Hepatocyte (in vitro differentiated cells): Measurements from ENCODE around the gene MYOF. TPM values are rescaled to one million over a fixed set of nuclear protein-coding genes. Genes with fewer than 3 reads are reported as not detected.

ENCODE experiments used
- DNase-seq: peaks from one replicate; pipeline ENCODE4 v3.0.0-alpha.2; 2016; ENCODE audit warnings: low spot score
- H2AFZ ChIP-seq: fragments of 200-600 bp; sonication (generic); 2 replicates; pipeline ENCODE4 v1.6.0; 2016; ENCODE audit warnings: antibody characterized with exemption, mild to moderate bottlenecking
- H3K27ac ChIP-seq: fragments of 200-600 bp; sonication (generic); 2 replicates; pipeline ENCODE4 v1.5.1; 2016; ENCODE audit warnings: mild to moderate bottlenecking
- H3K27me3 ChIP-seq: fragments of 200-600 bp; sonication (generic); 2 replicates; pipeline ENCODE4 v1.6.1; 2016
- H3K36me3 ChIP-seq: fragments of 200-600 bp; sonication (generic); replicated peaks from 2 replicates; pipeline ENCODE4 v1.5.1; 2016; ENCODE audit warnings: low read depth; ENCODE audit not compliant: insufficient read depth
- H3K4me1 ChIP-seq: fragments of 200-600 bp; sonication (generic); 2 replicates; pipeline ENCODE4 v1.5.1; 2016; ENCODE audit warnings: mild to moderate bottlenecking, moderate library complexity; ENCODE audit not compliant: insufficient read depth
- H3K4me2 ChIP-seq: fragments of 200-600 bp; sonication (generic); 2 replicates; pipeline ENCODE4 v1.6.0; 2016
- H3K4me3 ChIP-seq: fragments of 200-600 bp; sonication (generic); 2 replicates; pipeline ENCODE4 v1.5.1; 2016; ENCODE audit warnings: mild to moderate bottlenecking
- H3K79me2 ChIP-seq: fragments of 200-600 bp; sonication (generic); 2 replicates; pipeline ENCODE4 v1.6.0; 2017; ENCODE audit warnings: mild to moderate bottlenecking
- H3K9me2 ChIP-seq: fragments of 200-600 bp; sonication (generic); replicated peaks from 2 replicates; pipeline ENCODE4 v1.6.0; 2017; ENCODE audit warnings: mild to moderate bottlenecking; ENCODE audit not compliant: insufficient read depth
- H3K9me3 ChIP-seq: fragments of 200-600 bp; sonication (generic); 2 replicates; pipeline ENCODE4 v1.5.1; 2016; ENCODE audit warnings: low read depth, mild to moderate bottlenecking
- H4K20me1 ChIP-seq: fragments of 200-600 bp; sonication (generic); 2 replicates; pipeline ENCODE4 v1.6.0; 2016; ENCODE audit warnings: mild to moderate bottlenecking; ENCODE audit not compliant: insufficient read depth, poor library complexity, severe bottlenecking
- EZH2 ChIP-seq: fragments of 200-600 bp; sonication (generic); IDR thresholded peaks from 2 replicates; pipeline ENCODE4 v1.6.1; 2016; ENCODE audit warnings: antibody characterized with exemption, mild to moderate bottlenecking, borderline replicate concordance
- EZH2phosphoT487 ChIP-seq: fragments of 200-600 bp; sonication (generic); IDR thresholded peaks from one replicate; pipeline ENCODE4 v1.6.1; 2018; ENCODE audit warnings: antibody characterized with exemption, mild to moderate bottlenecking, low read depth, moderate library complexity; ENCODE audit not compliant: unreplicated experiment, severe bottlenecking
- WGBS: methylation state at CpG from one replicate; pipeline ENCODE4 v1.1.6; 2016; ENCODE audit warnings: low lambda C conversion rate; ENCODE audit errors: missing lambda C conversion rate; 5-methylcytosine and 5-hydroxymethylcytosine counted together
- polyA plus RNA-seq: library from polyadenylated mRNA; unstranded; fragments of >200 nt; fragmentation: Nextera tagmentation; extraction: Ambion mirVana; gene quantifications from 2 replicates; pipeline ENCODE4 v1.2.1, GENCODE V29; 2016
- total RNA-seq: library from RNA; depleted of rRNA; stranded (reverse); fragments of >200 nt; gene quantifications from 2 replicates; pipeline ENCODE4 v1.2.3, GENCODE V29; 2014
- TF ChIP-seq, protein P1 (sequence below): fragments of 200-600 bp; sonication (generic); IDR thresholded peaks from 2 replicates; pipeline ENCODE4 v1.5.1; 2016; ENCODE audit warnings: antibody characterized with exemption, mild to moderate bottlenecking; ENCODE audit not compliant: poor library complexity

Gene MYOF
- total and polyA plus RNA-seq, 2 experiments from 2014 or later = 16.6 to 47.9 TPM

DNA sequence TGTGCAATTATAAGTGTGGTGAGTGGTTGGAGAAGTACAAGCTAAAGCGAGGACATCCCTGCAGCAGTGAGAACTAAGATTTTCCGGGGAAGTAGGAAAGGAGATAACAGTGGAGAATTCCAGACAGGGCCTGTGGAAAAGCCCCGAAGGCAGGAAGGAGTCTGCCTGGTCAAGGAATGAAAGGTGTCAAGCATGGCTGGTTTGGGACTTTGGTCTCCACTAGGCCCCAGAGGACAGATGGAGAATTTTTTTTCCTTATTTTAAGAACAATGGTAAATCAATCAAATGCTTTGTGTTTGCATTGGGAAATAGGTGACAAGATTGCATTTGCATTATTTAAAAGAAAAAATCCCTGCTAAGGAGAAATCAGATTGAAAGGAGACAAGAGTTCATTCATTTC is 11.0 kb upstream of the MYOF start:
- Histone ChIP-seq H4K20me1 (no peaks in the 10 kb centered on the region), H3K27ac (no peak overlapping the region), H3K4me3 (no peak overlapping the region), H3K36me3 (no peaks in the 10 kb centered on the region), H3K9me2 (no peaks in the 10 kb centered on the region), H2AFZ (no peak overlapping the region), H3K4me2 (no peak overlapping the region), H3K27me3 (peaks cover 4% of the 10 kb centered on the region), H3K4me1 (no peaks in the 10 kb centered on the region), H3K9me3 (no peaks in the 10 kb centered on the region), H3K79me2 (peaks cover 6% of the 10 kb centered on the region)
- 44% methylated on average over 3 of the region's 3 CpGs for WGBS
- no peak for TF ChIP-seq EZH2phosphoT487
- TF ChIP-seq, protein P1, sequence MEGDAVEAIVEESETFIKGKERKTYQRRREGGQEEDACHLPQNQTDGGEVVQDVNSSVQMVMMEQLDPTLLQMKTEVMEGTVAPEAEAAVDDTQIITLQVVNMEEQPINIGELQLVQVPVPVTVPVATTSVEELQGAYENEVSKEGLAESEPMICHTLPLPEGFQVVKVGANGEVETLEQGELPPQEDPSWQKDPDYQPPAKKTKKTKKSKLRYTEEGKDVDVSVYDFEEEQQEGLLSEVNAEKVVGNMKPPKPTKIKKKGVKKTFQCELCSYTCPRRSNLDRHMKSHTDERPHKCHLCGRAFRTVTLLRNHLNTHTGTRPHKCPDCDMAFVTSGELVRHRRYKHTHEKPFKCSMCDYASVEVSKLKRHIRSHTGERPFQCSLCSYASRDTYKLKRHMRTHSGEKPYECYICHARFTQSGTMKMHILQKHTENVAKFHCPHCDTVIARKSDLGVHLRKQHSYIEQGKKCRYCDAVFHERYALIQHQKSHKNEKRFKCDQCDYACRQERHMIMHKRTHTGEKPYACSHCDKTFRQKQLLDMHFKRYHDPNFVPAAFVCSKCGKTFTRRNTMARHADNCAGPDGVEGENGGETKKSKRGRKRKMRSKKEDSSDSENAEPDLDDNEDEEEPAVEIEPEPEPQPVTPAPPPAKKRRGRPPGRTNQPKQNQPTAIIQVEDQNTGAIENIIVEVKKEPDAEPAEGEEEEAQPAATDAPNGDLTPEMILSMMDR = no peak
- TF ChIP-seq EZH2 = no peak
- DNase-seq = no peak

DNA sequence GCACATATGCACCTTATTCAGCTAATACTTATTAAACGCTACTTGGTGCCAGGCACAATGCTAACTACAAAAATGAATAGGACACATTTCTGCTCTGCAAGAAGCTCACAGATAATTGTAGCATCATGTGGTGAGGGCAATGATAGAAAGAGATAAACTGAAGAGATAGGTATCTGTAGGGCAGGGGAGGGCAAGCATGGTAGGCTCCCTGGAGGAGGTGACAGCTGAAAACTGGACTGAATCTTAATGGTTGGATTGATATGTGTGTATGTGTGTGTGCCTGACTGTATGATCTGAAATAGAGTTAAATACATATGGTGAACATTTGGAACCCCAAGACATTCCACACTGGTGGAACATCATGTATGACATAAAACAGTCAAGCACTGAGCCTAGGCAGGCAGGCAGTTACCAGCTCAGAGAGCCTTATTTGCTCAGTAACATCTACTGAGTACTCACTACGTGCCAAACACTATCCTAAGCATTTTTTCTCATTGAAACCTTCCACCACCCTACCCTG is 9.5 kb upstream of the MYOF start:
- H3K4me3 ChIP-seq = no peak overlapping the region
- H3K27ac ChIP-seq = no peak overlapping the region
- no peak for DNase-seq
- H3K79me2 ChIP-seq = no peaks in the 10 kb centered on the region
- no peaks in the 10 kb centered on the region for H4K20me1 ChIP-seq
- no peak overlapping the region for H2AFZ ChIP-seq
- no peaks in the 10 kb centered on the region for H3K9me3 ChIP-seq
- H3K9me2 ChIP-seq = no peaks in the 10 kb centered on the region
- no peak overlapping the region for H3K4me2 ChIP-seq
- no peaks in the 10 kb centered on the region for H3K4me1 ChIP-seq
- no peaks in the 10 kb centered on the region for H3K36me3 ChIP-seq
- TF ChIP-seq EZH2phosphoT487 (no peak), EZH2 (no peak)
- TF ChIP-seq, protein P1 = no peak
- 83% methylated on average over 2 of the region's 2 CpGs for whole genome bisulfite sequencing
- peaks cover 4% of the 10 kb centered on the region for H3K27me3 ChIP-seq

DNA sequence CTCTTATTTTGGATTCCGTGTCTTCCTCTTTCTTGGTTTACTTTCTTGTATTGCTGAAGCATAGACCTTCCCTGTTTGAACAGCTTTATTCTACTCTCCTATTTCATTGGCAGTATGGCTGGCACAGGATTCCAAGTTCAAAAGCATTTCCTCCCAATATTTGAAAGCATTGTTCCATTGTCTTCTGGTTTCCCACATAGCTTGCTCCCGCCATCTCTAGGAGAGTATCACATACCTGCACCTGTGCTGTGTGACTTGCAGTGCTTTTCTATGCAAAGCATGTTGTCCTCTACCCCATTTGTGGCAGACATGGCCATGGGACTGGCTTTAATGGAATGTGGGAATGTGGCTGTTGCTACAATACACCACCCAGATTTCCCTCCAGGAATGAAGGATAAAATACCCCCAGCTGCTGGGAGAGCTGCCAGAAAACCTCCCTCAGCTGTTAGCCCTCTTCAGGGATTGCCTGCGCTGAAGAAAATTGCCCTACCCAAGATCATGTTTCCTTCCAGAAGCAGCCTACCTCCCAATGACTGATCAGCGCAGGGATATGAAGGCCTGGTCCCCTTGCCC is 6.9 kb upstream of the MYOF start:
- TF ChIP-seq EZH2 = no peak
- TF ChIP-seq, protein P1 = no peak
- no peak for TF ChIP-seq EZH2phosphoT487
- Histone ChIP-seq H3K36me3 (no peaks in the 10 kb centered on the region), H3K27ac (no peak overlapping the region), H3K79me2 (no peaks in the 10 kb centered on the region), H4K20me1 (no peaks in the 10 kb centered on the region), H3K27me3 (no peaks in the 10 kb centered on the region), H3K9me3 (no peaks in the 10 kb centered on the region), H2AFZ (no peak overlapping the region), H3K9me2 (no peaks in the 10 kb centered on the region), H3K4me1 (no peaks in the 10 kb centered on the region), H3K4me2 (no peak overlapping the region), H3K4me3 (no peak overlapping the region)
- WGBS = 94% methylated on average over 4 of the region's 4 CpGs
- DNase-seq = no peak
